ENCODE results near the gene OSMR.

GRCh38 chr5:38921174-38921573 lies 75.4 kb downstream of the OSMR start:
- TF ChIP-seq CTCF (IDR thresholded peaks at IDR 0.05): no peak
- no peak for TF ChIP-seq EP300 (IDR thresholded peaks at IDR 0.05)

Data from tibial nerve (tissue), 4 donors.